AG09319 (cell line): ENCODE measurements around the gene CKS2.

ENCODE experiments used
- DNase-seq: peaks from one replicate; pipeline ENCODE4 v3.0.0-alpha.2; 2010; ENCODE audit warnings: low read depth; ENCODE audit errors: extremely low read depth
- CTCF ChIP-seq: IDR thresholded peaks from 2 replicates; pipeline ENCODE4 v1.5.1; 2011; ENCODE audit warnings: low read depth, mild to moderate bottlenecking, inconsistent platforms, low read length, moderate library complexity

CKS2 gene

GRCh38 chr9:89363311-89363670, 52.3 kb downstream of the CKS2 start:
- no peak for DNase-seq
- no peak for TF ChIP-seq CTCF

GRCh38 chr9:89363921-89364665, 53.1 kb downstream of the CKS2 start:
- no peak for TF ChIP-seq CTCF
- no peak for DNase-seq

- no peak for TF ChIP-seq CTCF
- DNase-seq: no peak
These were observed 53.9 kb downstream of the CKS2 start for GRCh38 chr9:89364666-89365531.

GRCh38 chr9:89365532-89365912, 54.5 kb downstream of the CKS2 start:
- no peak for DNase-seq
- TF ChIP-seq CTCF: no peak
